GM21447 (cell line): Measurements from ENCODE around the gene FUBP3.
"Not testable (repeated sequence)": the region's sequence is repeated elsewhere in the genome, so short reads cannot be mapped to it uniquely, and the experiment has no call there.

Experiments used
- ATAC-seq: cut with Tn5 transposase; IDR thresholded peaks from one replicate; pipeline ENCODE4 v1.9.1; 2021; ENCODE audit not compliant: unreplicated experiment

FUBP3 gene

DNA sequence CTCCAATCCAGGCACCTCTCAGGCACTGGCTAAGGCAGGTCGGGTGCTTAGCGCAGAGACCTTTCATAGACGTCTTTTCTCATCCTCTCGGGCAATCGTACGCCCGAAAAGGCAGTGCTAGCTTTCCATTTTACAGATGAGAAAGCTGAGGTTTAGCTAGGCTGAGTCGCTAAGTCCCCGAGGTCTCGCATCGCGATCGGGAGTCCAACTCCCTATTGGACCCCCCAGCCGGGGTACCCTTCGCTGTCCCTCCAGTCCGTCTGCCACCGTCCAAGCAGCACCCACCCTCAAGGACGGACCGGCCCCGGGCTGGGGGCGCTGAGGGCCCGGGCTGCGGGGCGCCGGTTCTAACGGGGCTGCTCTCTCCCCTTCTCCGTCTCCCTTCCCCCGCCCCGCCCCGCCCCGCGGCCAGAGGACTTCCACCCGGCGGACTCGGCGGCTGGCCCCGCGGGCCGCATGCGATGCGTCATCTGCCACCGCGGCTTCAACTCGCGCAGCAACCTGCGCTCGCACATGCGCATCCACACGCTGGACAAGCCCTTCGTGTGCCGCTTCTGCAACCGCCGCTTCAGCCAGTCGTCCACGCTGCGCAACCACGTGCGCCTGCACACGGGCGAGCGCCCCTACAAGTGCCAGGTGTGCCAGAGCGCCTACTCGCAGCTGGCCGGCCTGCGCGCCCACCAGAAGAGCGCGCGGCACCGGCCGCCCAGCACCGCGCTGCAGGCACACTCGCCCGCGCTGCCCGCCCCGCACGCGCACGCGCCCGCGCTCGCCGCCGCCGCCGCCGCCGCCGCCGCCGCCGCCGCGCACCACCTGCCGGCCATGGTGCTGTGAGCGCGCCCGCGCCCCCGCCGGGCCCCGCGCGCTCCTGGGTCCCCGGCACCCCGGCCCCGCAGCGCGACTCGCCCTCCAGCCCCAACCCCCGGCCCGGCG lies 101.7 kb downstream of the FUBP3 start:
- ATAC-seq = no peak

DNA sequence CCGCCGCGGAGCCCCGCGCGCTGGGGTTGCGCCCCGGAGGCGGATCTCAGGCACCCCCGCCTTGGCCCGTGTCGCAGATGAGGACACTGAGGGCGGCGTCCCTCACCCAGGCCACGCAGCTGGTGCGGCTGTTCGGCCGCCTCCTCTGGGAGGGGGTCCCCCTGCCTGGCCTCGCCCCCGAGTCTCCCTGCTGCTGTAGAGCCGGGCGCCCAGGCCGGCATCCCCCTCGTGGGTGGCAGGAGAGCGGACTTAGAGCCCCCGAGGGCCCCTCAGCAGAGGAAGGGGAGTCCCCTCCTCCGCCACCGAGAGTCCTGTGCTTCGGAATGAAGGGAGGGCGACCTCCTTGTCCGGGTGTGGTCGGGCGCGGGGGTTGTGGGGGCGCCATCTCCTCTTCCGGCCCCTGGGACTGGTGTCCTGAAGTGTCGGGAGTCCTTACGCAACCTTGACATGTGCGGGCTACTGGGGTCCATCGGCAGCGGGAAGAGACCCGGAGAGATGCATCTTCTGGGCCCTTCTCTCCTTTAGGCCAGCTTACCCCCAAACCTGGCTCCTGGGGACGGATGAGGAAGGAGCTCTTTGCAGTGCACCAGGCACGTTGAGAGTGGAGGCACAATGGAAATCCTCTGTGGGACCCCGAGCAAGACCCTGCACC lies 102.5 kb downstream of the FUBP3 start:
- ATAC-seq = no peak

DNA sequence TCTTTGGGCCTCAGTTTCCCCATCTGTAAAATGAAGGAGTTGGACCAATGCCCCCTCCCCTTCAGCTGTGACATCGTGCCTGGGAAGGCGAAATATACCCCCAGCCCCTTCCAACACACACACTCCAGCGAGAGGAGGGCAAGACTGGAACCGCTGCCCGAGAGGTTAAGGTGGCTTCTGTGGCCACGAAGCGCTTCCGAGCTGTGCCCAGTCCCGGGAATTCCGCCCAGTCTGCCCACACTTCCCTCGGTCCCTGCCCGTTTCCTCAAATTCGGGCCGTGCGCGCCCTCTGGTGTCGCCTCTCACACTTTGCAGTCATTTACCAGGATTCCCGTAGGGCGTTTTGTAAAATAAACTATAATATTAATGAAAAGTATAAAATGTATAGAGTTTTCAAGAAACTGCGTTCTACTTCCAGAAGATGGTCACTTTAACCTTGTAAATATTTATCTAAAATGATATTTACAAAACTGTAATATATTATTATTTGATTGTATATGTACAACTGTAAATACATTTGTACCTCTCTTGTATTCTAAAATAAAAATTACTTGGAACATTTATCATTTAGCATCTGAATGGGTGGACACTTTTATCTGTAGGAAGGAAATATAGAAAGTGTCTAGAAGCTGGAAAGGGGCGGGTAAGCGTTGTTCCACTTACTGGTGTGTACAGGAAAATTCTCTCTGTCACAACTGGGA lies 103.2 kb downstream of the FUBP3 start:
- ATAC-seq = no peak

DNA sequence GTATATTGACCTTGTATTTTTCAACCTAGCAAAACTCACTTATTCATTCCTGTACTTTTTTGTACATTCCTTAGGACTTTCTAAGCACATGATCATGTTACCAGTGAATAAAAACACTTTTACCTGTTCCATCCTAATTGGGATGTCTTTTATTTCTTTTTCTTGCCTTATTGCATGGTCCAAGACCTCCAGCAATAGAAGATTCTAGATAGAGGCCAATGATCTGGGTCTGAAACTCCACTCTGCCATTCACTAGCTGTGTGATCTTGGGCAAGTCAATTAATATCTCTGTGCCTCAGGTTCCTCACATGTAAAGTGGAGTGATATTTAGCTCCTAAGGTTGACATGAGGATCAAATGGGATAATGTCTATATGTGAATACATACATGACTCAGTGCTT lies 105.7 kb downstream of the FUBP3 start:
- no peak for ATAC-seq

DNA sequence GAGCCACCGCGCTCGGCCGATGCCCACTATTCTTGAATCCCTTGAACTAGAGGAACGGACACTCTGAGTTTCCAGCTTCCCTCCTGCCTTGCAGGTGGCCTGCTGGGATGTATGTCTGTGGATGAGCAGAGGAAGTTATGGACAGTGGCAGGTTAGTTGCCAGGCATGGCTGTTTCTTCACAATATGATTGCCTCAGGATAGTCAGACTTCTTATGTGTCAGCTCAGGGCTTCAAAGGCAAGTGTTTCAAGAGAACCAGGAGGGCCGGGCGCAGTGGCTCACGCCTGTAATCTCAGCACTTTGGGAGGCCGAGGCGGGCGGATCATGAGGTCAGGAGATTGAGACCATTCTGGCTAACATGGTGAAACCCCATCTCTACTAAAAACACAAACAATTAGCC lies 106.6 kb downstream of the FUBP3 start:
- not testable (repeated sequence) for ATAC-seq

- no peak for ATAC-seq
Observed at GRCh38 chr9:130687615-130688014, 108.2 kb downstream of the FUBP3 start.
